Measurements from ENCODE around the gene CXCL1.

DNA sequence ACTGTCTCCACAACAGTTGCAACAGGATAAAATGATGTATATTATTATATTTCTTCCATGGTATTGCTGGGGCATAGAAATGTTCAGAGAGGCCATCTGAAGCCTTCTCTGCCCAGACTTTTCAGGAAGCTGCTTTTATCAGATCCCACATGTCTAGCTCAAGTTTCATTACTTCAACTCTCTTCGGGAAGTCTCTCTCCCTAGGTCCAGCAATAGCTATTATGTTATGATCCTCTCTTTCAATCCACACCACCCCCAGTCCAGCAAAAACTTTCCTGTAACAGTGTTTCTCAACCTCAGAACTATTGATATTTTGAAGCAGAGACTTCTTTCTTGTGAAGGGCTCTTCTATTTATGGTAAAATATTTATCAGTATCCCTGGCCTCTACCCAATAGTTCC, 44.9 kb downstream of the CXCL1 start:
- TF ChIP-seq, protein P1, sequence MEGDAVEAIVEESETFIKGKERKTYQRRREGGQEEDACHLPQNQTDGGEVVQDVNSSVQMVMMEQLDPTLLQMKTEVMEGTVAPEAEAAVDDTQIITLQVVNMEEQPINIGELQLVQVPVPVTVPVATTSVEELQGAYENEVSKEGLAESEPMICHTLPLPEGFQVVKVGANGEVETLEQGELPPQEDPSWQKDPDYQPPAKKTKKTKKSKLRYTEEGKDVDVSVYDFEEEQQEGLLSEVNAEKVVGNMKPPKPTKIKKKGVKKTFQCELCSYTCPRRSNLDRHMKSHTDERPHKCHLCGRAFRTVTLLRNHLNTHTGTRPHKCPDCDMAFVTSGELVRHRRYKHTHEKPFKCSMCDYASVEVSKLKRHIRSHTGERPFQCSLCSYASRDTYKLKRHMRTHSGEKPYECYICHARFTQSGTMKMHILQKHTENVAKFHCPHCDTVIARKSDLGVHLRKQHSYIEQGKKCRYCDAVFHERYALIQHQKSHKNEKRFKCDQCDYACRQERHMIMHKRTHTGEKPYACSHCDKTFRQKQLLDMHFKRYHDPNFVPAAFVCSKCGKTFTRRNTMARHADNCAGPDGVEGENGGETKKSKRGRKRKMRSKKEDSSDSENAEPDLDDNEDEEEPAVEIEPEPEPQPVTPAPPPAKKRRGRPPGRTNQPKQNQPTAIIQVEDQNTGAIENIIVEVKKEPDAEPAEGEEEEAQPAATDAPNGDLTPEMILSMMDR (IDR thresholded peaks at IDR 0.05) = no peak
- TF ChIP-seq POLR2A (IDR thresholded peaks at IDR 0.05) = no peak
- no peak for TF ChIP-seq EP300 (IDR thresholded peaks at IDR 0.05)

Data from tibial nerve (tissue), 4 donors.